Stimulated activated CD4-positive, alpha-beta T cell treated with anti-CD3 and anti-CD28 coated beads, TNF-alpha, amount 100 ng/mL, for 1 hour (primary cell): ENCODE measurements around the gene XPO4.
"Not testable (repeated sequence)": the region's sequence is repeated elsewhere in the genome, so short reads cannot be mapped to it uniquely, and the experiment has no call there.

Source experiments
- DNase-seq, 3 donors: peaks; one replicate each; pipeline ENCODE4 v3.0.0-alpha.2; 2020; ENCODE audit warnings: low read depth in 3 of 3, low spot score in 1 of 3

XPO4 gene

GRCh38 chr13:20902438-20903163 is at the start of gene XPO4:
Gene XPO4 (minus strand): TSS chr13:20902746. CDS start chr13:20902738, 8 bp downstream.
- peak; percentile 34 to 66 (median 49) for DNase-seq

- DNase-seq, result not testable (repeated sequence)
Measured at GRCh38 chr13:20948001-20948400, 45.5 kb upstream of the XPO4 start.

DNA sequence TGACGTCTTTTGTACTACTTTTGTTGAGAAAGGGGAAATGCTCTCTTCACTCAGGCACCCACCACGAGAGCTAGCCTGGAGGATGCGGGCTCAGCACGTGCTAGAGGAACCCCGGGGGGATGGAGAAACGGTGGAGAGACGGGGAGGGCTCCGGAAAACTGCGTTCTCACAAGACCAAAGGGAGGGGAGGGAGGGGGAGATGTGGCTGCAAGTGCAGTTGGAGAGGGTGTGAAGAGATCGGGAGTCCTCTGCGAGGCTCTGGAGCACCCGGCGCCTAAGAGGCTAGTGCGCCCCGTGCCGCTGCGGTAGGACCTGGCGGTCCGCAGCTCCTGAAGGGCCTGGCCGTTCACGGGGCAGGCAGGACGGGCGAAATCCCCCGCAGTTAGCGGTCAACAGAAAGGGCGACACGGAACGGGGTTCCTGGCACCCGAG is 43.4 kb upstream of the XPO4 start:
- no peak for DNase-seq

DNA sequence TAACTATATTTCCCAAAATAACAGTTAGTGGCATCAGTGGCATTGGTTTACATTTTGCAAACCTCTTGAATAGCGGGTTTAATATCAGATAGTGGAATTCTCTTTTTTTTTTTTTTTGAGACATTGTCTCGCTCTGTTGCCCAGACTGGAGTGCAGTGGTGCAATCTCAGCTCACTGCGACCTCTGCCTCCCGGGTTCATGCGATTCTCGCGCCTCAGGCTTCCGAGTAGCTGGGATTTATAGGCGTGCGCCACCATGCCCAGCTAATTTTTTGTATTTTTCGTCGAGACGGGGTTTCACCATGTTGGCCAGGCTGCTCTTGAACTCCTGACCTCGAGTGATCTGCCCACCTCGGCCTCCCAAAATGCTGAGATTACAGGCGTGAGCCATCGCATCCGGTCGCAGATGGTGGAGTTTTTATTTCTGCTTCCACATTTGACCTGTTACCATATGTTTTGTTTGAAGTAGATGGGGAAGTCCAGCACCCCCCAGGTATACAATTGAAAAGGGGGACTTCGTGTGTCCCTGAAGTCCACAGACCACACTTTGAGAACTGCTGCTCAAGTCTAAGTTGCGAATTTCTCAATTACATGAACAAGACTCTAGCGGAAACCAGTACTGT is 40.5 kb upstream of the XPO4 start:
- DNase-seq, result no peak

GRCh38 chr13:20940511-20940910 is 38.0 kb upstream of the XPO4 start:
- not testable (repeated sequence) for DNase-seq

DNA sequence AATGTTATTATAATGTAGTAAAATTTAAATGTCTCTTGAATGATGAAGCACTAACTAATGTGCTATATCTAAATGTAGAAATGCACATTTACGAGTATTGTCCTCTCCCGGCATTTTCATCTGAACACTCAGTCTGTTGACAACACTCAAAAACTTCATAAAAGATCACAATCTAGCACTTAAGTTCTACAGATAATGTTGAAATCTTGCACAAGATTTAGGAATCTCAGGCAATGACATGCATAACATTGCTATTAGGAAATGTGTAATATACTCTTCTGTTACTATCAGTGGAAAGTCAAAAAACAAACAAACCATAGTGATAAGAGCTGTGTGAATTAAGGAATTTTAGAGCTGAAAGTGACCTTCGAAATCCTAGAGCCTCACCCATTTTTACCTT is 37.5 kb upstream of the XPO4 start:
- DNase-seq, result no peak

- DNase-seq, result no peak
Measured at GRCh38 chr13:20939662-20940061, 37.1 kb upstream of the XPO4 start.

- DNase-seq, result no peak
Measured at GRCh38 chr13:20938302-20938701, 35.8 kb upstream of the XPO4 start.

DNA sequence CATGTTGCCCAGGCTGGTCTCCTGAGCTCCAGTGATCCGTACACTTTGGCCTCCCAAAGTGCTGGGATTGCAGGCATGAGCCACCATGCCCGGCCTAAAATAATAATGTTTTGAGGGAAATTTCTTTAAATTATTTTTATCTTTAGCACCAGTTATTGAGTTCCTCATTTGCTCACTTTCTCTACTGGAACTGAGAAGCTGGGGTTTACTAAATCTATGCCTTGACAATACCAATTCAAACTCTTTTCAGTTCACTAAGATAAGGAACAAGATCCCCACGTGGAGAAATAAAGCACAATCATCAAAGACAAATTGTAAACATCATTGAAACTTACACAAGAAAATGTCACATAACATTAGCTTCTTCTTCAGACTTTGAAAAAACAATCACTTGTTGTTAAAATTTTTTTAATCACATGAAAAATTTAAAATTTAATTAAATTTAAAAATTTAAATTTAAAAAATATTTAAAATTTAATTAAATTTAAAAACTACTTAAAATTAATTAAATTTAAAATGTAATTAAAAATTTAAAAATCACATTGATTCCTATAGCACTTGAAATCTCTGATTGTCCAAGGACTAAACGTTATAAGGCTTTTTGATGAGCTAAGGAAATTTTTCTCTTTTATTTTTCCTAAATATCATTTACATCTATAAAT is 25.2 kb upstream of the XPO4 start:
- no peak for DNase-seq

DNA sequence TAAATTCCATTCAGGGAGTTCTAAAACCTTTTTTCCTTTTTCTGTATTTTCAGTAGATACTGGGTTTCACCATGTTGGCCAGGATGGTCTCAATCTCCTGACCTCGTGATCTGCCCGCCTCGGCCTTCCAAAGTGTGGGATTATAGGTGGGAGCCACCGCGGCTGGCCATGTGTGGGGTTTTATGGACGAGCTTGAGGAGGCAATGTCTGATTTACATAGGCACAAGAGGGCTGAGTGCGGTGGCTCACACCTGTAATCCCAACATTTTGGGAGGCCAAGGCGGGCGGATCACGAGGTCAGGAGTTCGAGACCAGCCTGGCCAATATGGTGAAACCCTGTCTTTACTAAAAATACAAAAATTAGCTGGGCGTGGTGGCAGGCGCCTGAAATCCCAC is 22.8 kb upstream of the XPO4 start:
- not testable (repeated sequence) for DNase-seq

- peak; percentile 24 to 46 (median 34) for DNase-seq
Measured at GRCh38 chr13:20924758-20925394, 22.3 kb upstream of the XPO4 start.

DNA sequence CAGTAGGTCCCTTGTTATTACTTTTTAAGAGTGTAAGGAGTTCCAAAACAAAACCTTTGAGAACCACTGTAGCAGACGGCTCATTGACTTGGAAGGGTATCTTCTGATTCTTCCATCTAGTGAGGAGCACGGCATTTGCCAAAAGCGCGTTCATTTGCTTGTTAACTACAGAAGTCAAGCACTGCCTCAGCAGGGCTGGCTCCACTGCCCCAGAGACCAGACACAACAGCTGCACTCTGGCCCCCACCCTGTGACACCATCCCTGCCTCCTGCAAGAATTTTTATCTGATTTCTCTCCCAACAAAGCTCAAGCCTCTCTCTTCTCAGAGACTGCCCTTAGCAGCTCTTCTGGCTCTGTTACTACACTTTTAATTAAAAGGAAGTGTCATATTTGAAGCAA is 20.7 kb upstream of the XPO4 start:
- DNase-seq, result no peak

GRCh38 chr13:20921572-20921971 is 19.0 kb upstream of the XPO4 start:
- DNase-seq, result no peak

GRCh38 chr13:20915676-20916075 is 13.1 kb upstream of the XPO4 start:
- not testable (repeated sequence) for DNase-seq

- no peak for DNase-seq
Measured at GRCh38 chr13:20911037-20911436, 8.5 kb upstream of the XPO4 start.

- DNase-seq, result no peak
Measured at GRCh38 chr13:20908714-20909497, 6.4 kb upstream of the XPO4 start.

DNA sequence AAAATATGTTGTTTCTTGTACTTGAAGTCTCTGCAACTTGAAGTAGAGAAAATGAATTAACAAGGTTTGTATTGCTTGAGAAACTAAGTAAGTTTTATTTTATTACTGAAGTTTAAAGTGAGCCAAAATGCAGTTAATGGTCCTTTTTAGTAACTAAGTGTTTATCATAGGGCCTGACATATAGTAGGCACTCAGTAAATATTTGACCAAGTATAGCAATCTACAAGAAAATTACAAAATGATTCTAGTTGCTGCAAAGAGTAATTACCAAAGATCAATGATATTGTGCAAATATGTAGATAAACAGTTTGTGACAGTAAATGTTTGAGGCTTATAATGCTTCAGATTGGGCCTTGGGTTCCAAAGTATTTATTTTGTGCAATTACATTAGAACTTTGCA is 2.4 kb upstream of the XPO4 start:
- DNase-seq, result no peak

DNA sequence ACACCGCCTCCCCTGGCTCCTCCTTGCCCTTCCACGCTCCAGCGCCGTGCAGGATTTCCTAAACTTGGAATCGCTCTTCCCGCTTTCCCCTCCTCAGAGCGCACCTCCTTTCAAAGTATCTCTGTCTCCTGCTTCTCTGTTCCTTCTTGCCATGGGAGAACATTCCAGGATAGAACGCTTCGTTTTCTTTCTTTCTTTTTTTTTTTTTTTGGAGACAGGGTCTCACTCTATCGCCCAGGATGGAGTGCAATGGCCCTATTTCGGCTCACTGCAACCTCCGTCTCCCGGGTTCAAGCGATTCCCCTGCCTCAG is 574 bp upstream of the XPO4 start:
- DNase-seq, result no peak

DNA sequence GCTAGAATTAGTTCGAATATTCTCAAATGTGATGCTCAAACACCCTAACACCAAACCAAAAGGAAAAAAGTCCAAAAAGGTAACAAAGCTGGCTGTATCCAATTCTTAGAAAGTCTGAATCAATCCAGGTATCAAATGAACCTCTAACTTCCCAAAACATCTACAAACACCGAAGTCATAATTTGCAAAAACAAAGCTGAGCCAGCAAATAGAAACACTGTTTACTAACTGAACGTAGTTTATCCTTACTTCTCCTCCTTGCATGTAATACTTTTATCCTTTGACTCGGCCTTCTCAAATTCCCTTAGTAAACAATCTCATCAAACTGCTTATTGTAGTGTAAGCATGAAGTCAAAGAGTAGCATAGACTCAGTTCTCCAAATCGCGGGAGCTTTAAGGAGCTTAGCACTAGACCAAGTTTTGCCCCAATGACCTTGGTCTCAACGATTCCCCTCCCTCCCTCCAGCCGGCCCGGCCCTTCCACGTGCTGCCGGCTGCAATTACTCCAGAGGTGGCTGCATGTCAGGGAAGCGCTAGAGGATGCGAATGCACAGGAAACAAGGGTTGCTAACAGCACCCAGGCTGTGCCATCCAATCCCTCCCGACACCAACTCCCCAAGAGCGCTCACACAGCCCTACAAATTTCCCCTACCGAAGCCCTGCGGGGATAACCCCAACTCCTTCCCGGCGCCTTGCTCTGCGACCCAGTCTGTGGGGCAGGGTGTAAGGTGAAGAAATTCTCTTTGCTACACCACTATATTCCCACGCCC is 693 bp downstream of the XPO4 start:
- DNase-seq, result peak in 1 of 3 donors; percentile 18

DNA sequence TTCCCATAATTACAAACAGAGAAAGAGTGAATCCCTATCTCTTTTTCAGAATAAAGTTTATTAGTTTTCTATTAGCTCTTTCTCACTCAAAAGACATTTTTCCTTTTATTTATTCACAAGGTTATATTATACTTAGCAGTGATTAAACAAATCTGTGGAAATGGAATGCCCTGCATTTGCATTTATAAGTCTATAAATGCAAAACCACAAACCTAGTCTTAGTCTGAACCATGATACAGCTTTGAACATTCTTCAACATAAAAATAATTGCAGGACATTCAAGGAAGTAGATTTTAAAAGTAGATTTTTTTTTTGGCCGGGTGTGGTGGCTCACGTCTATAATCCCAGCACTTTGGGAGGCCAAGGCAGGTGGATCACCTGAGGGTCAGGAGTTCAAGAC is 8.3 kb downstream of the XPO4 start:
- DNase-seq, result no peak
